Endothelial cell of umbilical vein (primary cell): Measurements from ENCODE around the gene GCH1. TPM values are rescaled to one million over a fixed set of nuclear protein-coding genes. Genes with fewer than 3 reads are reported as not detected.

ENCODE experiments used
- BruUV-seq: library from RNA; stranded (reverse); fragments of 400-500 nt; replicated peaks from 2 replicates; lab custom pipeline; 2021; lab: Mats Ljungman, UMichigan
- CTCF ChIA-PET: fragments of 300-600, 350-600 bp; sonication (Branson Sonifier 250); formaldehyde crosslinking; loops from one replicate; lab custom pipeline; 2021; ENCODE audit warnings: antibody characterized with exemption, inconsistent platforms; lab: Charles Lee
- POLR2A ChIA-PET: fragments of 300-600, 350-600 bp; sonication (Branson Sonifier 250); formaldehyde crosslinking; loops from one replicate; lab custom pipeline; 2021; ENCODE audit warnings: antibody characterized with exemption, inconsistent platforms; lab: Charles Lee
- DNase-seq: peaks from one replicate; pipeline ENCODE4 v3.0.0-alpha.2; 2011; ENCODE audit warnings: low read depth, low spot score
- FAIRE-seq: peaks from 2 replicates; lab custom pipeline; 2011; peaks lifted over from hg19 to GRCh38; lab: Jason Lieb, UNC
- H2AFZ ChIP-seq: 2 replicates; pipeline ENCODE4 v1.6.0; 2012; ENCODE audit warnings: low read depth, low read length, control low read depth, inconsistent platforms
- H3K27ac ChIP-seq: 2 replicates; pipeline ENCODE4 v1.5.1; 2011; ENCODE audit warnings: low read depth, mild to moderate bottlenecking, control low read depth, low read length, moderate library complexity; ENCODE audit not compliant: insufficient read depth
- H3K27me3 ChIP-seq, 2 experiments: 2 replicates each; pipeline versions ENCODE4 v1.6.0 to v1.6.1; 2011; ENCODE audit warnings: low read length in 2 of 2, mixed read lengths in 1 of 2; ENCODE audit not compliant: control insufficient read depth in 2 of 2, insufficient read depth in 2 of 2
- H3K36me3 ChIP-seq, 2 experiments: 2 replicates in 1 of 2; 3 replicates in 1 of 2; pipeline ENCODE4 v1.5.1; 2011; ENCODE audit warnings: low read length in 2 of 2, mild to moderate bottlenecking in 1 of 2, moderate library complexity in 1 of 2; ENCODE audit not compliant: control insufficient read depth in 2 of 2, insufficient read depth in 2 of 2; ENCODE audit errors: extremely low read depth in 1 of 2
- H3K4me1 ChIP-seq: 3 replicates; pipeline ENCODE4 v1.5.1; 2011; ENCODE audit warnings: mild to moderate bottlenecking, low read length; ENCODE audit not compliant: control insufficient read depth, insufficient read depth; ENCODE audit errors: extremely low read depth
- H3K4me2 ChIP-seq: 2 replicates; pipeline ENCODE4 v1.6.1; 2011; ENCODE audit warnings: low read length, control low read depth, mixed read lengths; ENCODE audit not compliant: insufficient read depth
- H3K4me3 ChIP-seq, 3 experiments: fragments of 200-600 bp in 1 of 3; sonication (generic), shearing (Covaris generic) in 1 of 3; replicated peaks in 1 of 3; 2 replicates each; pipeline ENCODE4 v1.5.1; 2011 to 2016; ENCODE audit warnings: control low read depth in 3 of 3, low read length in 3 of 3, mild to moderate bottlenecking in 2 of 3, inconsistent platforms in 1 of 3, low read depth in 1 of 3, moderate library complexity in 1 of 3; ENCODE audit not compliant: insufficient read depth in 1 of 3
- H3K79me2 ChIP-seq: 2 replicates; pipeline ENCODE4 v1.6.0; 2012; ENCODE audit warnings: low read length, inconsistent platforms; ENCODE audit not compliant: control insufficient read depth, insufficient read depth
- H3K9ac ChIP-seq: replicated peaks from 2 replicates; pipeline ENCODE3; 2011; ENCODE audit warnings: low read length, control low read depth; ENCODE audit not compliant: insufficient read depth; ENCODE audit errors: extremely low read depth
- H3K9me1 ChIP-seq: replicated peaks from 3 replicates; pipeline ENCODE4 v1.6.0; 2011; ENCODE audit warnings: mild to moderate bottlenecking, low read length; ENCODE audit not compliant: control insufficient read depth, insufficient read depth; ENCODE audit errors: extremely low read depth
- H3K9me3 ChIP-seq: replicated peaks from 2 replicates; pipeline ENCODE4 v1.5.1; 2012; ENCODE audit warnings: low read length, inconsistent platforms; ENCODE audit not compliant: control insufficient read depth, insufficient read depth
- H4K20me1 ChIP-seq: replicated peaks from 2 replicates; pipeline ENCODE3; 2011; ENCODE audit warnings: mild to moderate bottlenecking, low read length; ENCODE audit not compliant: control insufficient read depth, insufficient read depth; ENCODE audit errors: extremely low read depth
- CTCF ChIP-seq, 2 donors: IDR thresholded peaks; 1 replicate in 1 of 2; 2 replicates in 1 of 2; pipeline ENCODE4 v1.5.1; 2011; ENCODE audit warnings: low read length in 2 of 2, mild to moderate bottlenecking in 2 of 2, moderate library complexity in 2 of 2, control low read depth in 1 of 2, inconsistent platforms in 1 of 2, low read depth in 1 of 2; ENCODE audit not compliant: insufficient read depth in 1 of 2; ENCODE audit errors: extremely low read depth in 1 of 2
- EZH2 ChIP-seq: IDR thresholded peaks from 2 replicates; pipeline ENCODE4 v1.6.1; 2012; ENCODE audit warnings: borderline replicate concordance, low read depth, mild to moderate bottlenecking, moderate library complexity, low read length, inconsistent platforms; ENCODE audit not compliant: severe bottlenecking
- FOS ChIP-seq: IDR thresholded peaks from 2 replicates; pipeline ENCODE4 v1.6.1; 2011; ENCODE audit warnings: mild to moderate bottlenecking, low read length, moderate library complexity, borderline replicate concordance; ENCODE audit not compliant: insufficient read depth
- GATA2 ChIP-seq: IDR thresholded peaks from 2 replicates; pipeline ENCODE4 v1.7.0; 2011; ENCODE audit warnings: low read depth, mild to moderate bottlenecking, moderate library complexity, mixed read lengths, low read length; ENCODE audit not compliant: insufficient read length, insufficient read depth
- JUN ChIP-seq: IDR thresholded peaks from 2 replicates; pipeline ENCODE4 v1.6.1; 2011; ENCODE audit warnings: borderline replicate concordance, low read depth; ENCODE audit not compliant: insufficient read length, insufficient read depth
- MAX ChIP-seq: IDR thresholded peaks from 2 replicates; pipeline ENCODE4 v1.6.1; 2011; ENCODE audit not compliant: insufficient read depth, insufficient read length
- MYC ChIP-seq: IDR thresholded peaks from one replicate; pipeline ENCODE4 v1.6.1; 2011; ENCODE audit warnings: mild to moderate bottlenecking, low read depth, low read length
- POLR2A ChIP-seq: IDR thresholded peaks from 2 replicates; pipeline ENCODE4 v1.6.1; 2012; ENCODE audit warnings: low read depth, mild to moderate bottlenecking, control low read depth, low read length
- POLR2AphosphoS5 ChIP-seq: IDR thresholded peaks from 2 replicates; pipeline ENCODE4 v1.6.1; 2012; ENCODE audit warnings: low read depth, mild to moderate bottlenecking, control low read depth, low read length, moderate library complexity; ENCODE audit not compliant: insufficient read depth
- dilution Hi-C: fragments of 300-500 bp; cut with MboI; formaldehyde crosslinking; loops from one replicate; pipeline ENCODE4 v1.15.0; 2019; ENCODE audit warnings: low sequenced_read_pairs; ENCODE audit not compliant: extremely low pct_ligation_motif_present
- intact Hi-C: fragments of 100-400 bp; cut with micrococcal nuclease; formaldehyde crosslinking; loops from one replicate; pipeline ENCODE4 v1.10.0; 2022
- polyA plus RNA-seq, 4 experiments: library from polyadenylated mRNA; depleted of rRNA in 3 of 4; stranded (reverse) in 3 of 4; unstranded in 1 of 4; fragments of >200 nt; gene quantifications; 2 replicates each; pipeline versions ENCODE4 v1.2.1 to v1.2.3, GENCODE V29; 2011 to 2012; ENCODE audit warnings: missing spikeins in 1 of 4
- total RNA-seq: library from RNA; stranded (reverse); gene quantifications from 2 replicates; pipeline ENCODE4 v1.2.3, GENCODE V29; 2021

GCH1 gene
- total and polyA plus RNA-seq, 2 donors (not counting 3 experiments of a cell fraction or from before 2014, with no cell fraction given), result 3.6 to 4.6 TPM

- Histone ChIP-seq H3K36me3 (no peaks in the 10 kb centered on the region), H3K27me3 (peaks cover 3 to 8% of the 10 kb centered on the region in 2 experiments), H3K79me2 (no peaks in the 10 kb centered on the region), H2AFZ (no peak overlapping the region), H3K9me1 (no peaks in the 10 kb centered on the region), H3K4me3 (no peak overlapping the region), H3K9ac (no peak overlapping the region), H3K27ac (no peak overlapping the region), H3K4me2 (no peak overlapping the region), H3K4me1 (no peaks in the 10 kb centered on the region), H4K20me1 (no peaks in the 10 kb centered on the region), H3K9me3 (no peaks in the 10 kb centered on the region)
- TF ChIP-seq POLR2A (no peak), FOS (no peak), MAX (no peak), POLR2AphosphoS5 (no peak), GATA2 (no peak), EZH2 (no peak), JUN (no peak), CTCF (IDR thresholded peaks at IDR 0.05; ENCODE audit: extremely low read depth in 1 of 2, insufficient read depth in 1 of 2, low read depth in 1 of 2, low read length in 2 of 2) (no peak), MYC (no peak)
- dilution Hi-C loops, result no loop called here
- POLR2A ChIA-PET, result no interaction called here
- DNase-seq (no peak), FAIRE-seq (peak; percentile 26)
- intact Hi-C loops, result no loop called here
- CTCF ChIA-PET, result interaction anchor here (1.0 kb wide), 1 partner anchor 28 kb away, joined by 3 read pairs; no protein-coding TSS in a partner anchor
- BruUV-seq, result no TSS peak
These were observed 68.5 kb downstream of the GCH1 start for GRCh38 chr14:54834081-54834480.
